Measurements from ENCODE around the gene SNRPF.

Gene SNRPF

DNA sequence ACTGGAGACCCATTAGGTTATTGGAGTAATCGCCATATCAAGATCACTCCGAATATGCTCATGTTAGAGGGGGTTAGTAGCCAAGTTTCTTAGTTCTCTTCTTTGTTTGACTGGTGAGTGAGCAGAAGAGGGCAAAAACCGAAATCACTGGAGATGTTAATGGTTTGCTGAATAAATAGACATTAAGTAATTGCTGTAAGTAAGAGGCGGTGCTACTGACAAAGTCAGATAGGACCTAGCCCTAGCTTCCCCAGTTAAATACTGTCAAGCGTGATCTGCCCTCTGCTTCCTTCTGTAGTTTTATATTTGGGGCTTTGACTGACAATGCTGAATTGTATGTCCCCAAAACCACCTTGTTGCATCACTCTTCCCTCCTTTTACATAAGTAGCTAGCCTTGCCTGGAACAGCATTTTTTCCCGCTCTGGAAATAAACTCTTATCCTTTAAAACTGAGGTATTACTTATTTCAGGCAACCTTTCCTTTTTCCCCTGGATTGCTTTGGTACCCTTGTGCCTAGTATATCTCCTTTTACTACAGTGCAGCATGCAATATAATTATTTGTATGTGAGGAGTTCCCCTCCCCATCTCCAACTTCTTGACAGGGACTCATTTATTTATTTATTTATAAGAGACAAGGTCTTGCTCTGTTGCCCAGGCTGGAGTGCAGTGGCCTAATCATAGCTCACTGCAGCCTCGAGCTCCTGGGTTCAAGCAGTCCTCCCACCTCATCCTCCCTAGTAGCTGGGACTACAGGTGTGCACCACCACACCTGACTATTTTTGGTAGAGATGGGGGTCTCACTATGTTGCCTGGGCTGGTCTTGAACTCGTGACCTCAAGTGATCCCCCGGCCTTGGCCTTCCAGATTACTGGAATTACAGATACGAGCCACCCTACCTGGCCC, 1.4 kb downstream of the SNRPF start:
- DNase-seq: no peak

DNA sequence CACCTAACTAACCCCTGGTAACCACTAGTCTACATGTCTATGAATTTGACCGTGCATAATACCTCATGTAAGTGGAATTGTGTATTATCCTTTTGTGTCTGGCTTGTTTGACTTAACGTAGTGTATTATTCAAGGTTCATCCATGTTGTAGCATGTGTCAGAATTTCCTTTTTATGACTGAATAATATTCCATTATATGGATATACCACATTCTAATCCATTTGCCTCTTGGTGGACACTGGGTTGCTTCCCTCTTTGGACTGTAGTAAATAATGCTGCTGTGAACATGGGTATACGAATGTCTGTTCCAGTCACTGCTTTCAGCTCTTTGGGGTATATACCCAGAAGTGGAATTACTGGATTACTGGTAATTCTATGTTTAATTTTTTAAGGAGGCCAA, 3.3 kb downstream of the SNRPF start:
- DNase-seq: no peak

DNA sequence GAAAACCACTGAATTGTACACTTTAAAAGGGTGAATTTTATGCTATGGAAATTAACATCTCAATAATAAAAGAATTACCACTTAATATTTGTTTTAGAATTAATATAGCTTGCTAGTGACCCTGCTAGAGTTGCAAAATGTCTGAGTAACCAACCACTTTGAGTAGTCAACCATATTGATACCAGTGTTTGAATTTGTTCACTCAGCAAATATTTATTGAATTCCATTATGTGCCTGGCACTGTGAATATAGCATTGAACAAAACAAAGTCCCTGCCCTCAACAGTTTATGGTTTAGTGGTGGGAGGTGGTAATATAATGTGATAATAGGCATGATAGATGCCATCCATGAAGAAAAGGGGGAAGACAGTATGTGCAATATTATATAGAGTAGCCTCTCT, 4.6 kb downstream of the SNRPF start:
- no peak for DNase-seq

DNA sequence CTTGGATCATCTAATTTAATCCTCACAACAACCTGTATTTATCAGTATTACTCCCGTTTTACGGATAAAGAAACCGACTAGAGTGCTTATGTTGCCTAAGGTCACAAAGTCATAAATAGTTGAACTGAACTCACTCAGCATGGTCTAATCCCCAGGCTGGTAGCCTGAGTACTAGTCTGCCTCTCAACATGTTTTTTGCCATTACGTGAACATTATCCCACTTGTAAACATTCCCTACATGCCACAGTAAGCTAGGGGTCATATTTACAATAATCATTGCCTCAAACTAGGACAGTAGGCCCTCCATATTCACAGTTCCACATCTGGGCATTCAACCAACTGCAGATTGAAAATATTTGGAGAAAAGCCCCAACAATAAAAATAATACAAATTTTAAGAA, 12.1 kb downstream of the SNRPF start:
- no peak for DNase-seq

DNA sequence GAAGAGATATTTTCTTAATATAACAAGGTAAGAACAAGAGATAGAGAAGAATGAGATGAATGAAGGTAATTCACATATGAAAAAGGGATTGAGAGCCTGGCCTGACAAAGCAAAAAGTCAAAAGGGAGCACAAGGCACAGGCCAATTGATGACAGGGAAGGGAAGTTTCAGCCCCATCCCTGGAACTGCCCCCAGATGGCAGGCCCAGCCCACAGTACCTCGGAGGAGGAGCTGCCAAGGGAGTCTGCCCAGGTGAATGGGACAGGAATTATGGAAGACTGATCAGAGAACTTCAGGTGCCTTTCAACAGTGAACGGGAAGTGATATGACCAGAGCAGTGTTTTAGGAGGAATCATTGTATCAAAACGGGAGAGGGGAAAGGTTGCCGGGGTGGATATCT, 15.7 kb downstream of the SNRPF start:
- DNase-seq: no peak

DNA sequence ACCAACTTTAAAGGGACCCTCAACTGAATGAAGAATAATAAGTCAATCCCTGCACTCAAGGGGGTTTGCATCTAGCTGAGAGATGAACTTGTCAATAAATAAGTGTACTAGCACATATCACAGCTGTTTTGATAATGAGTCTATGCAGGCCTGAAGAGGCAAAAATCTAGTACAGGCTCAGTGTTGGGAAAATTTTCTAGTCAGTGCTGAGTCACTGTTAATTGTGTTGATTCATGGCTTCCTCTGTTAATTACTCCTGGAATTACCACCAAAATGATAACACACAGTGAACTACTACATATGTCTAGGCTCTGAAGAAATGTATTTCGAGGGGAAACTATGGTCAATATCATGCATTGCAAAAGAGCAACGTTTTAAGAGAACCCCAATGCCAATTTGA, 18.9 kb downstream of the SNRPF start:
- no peak for DNase-seq

DNA sequence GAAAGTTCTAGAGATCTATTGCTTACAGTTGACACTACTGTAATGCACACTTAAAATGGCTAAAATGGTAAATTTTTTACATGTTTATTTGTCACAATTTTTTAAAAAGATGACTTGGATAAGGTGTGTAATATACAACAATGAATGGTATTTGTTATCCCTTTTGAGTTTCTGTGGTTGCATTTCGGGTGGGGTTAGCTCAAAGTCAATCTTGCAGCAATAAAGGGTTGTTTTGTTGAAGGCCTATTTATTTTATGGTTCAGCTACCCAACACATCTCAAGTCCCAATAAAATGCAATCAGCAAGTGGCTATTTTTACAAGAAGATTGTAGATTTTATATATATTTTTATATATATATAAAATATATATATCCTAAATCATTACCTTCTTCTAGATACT, 22.1 kb downstream of the SNRPF start:
- DNase-seq: no peak

DNA sequence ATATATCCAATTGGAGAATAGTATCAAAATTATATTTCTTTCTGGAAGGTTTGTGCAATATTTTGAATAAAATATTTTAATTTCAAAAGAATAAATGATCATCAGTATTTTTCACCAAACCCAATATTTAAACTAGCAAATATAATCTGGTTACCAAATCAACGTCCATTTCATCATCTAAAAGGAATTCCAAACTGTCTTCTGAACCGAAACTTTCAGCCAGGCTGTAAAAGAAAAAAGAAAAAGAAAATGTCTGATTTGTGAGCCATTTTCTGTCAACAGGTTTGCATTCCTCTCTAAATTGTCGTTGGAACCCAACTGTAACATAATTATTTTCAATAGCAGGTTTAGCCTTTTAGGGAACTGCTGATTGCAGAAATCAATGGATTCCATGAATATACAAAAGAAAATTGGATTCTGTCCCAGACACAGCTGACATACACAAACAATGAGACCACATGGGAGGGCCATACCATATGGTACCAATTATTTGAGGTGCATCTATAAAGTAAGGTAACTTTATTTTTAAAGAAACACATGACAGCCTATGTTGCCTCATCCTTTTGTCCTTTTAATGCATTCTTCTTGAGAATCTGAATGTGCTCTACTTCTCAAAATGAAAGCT, 22.7 kb downstream of the SNRPF start:
- DNase-seq: no peak

DNA sequence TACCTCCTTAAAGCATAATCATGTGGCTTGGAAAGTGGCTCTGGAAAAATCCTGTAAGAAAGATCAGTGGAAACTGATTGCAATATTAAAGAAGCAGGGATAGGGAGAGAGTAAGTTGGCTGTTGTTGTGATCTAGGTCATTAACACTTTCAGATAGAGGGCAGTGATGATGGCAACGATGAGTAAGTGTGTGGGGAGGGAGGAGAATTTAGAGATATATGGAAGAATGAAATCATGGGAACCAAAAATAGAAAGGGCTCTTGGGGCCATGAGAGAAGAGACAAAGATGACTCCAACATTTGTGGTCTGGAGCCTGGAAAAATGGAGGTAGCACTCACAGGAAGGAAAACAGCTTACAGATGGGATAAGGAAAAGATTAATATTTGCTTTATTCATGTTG, 23.3 kb downstream of the SNRPF start:
- DNase-seq: no peak

DNA sequence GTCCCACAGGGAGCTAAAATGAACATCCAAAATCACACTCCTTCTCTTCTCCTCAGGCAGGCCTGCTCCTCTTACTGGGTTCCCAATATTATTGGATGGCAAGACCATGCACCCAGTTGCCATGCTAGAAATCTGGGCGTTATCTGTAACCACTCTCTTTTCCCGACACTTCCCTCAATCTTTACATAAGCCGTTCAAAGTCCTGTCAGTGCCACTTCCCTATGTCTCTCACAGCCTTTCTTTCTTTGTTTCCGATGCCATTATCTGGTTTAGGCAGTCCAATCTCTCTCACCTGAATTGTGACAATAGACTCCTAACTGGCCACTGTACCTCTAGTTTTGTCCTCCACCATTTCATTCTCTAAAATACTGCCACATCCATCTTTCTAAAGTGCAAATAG, 24.1 kb downstream of the SNRPF start:
- DNase-seq: no peak

DNA sequence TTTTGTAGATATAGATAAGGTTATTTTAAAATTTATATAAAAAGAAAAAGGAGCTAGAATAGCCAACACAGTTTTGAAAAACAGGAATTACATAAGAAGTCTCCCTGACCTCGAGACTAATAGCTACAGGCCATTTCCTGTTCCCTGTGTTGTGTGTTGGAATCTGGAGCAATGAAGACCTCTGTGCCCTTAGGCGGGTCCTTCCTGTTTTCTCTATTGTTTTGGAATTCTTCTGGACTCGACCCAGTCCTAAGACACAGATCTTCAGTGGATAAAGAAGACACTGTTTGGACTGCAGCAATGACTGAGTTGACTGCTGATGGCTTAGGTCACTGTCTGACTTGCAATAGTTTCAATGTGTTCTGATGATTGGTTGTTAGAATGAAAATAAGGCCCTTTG, 26.2 kb downstream of the SNRPF start:
- DNase-seq: no peak

DNA sequence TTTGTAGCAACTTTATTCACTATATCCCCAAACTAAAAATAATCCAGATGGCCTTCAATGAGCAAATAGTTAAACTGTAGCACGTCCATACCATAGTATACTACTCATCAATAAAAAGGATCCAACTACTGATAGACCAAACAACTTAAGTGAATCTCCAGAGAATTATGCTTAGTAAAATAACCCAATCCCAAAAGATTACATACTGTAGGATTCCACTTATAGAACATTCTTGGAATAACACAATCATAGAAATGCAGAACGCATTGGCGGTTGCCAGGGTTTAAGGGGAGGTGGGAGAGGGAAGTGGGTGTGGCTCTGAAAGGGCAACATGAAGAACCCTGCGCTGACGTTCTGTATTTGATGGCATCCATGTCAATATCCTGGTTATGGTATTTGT, 28.6 kb downstream of the SNRPF start:
- DNase-seq: no peak

DNA sequence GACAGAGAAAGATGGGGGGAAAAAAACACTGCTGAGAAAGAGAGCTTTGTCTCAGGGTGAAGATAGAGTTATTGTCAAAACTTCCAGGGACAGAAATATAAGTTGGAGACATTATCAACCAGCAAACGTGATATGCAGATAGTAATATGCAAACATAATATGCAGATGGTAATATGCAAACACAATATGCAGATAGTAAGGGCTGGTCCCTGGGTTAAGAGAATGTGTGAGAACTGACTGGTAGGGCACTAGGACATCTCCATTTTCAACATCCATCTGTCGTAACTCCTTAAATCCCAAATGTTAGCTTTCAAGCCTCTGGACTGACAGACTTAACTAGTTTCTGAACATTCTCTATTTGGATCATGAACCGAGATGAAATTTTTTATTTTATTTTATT, 32.2 kb downstream of the SNRPF start:
- no peak for DNase-seq

DNA sequence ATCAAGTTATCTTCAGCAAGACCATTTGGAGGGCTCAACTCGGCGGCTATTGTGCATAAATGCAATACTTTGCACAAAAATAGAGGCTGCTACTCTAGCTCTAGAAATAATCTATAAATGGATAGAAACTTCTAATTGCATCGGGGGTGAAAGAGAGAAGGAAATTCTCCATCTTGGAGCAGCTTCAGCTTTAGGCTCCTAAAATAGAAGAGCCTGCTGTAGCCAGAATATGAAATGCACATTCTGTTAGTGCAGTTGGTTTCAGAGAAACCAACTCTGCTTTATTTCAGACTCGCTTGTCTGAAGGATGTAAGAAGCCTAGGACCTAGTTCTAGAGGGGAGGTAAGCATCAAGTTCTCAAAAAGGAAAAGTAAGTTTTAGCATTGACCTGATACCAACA, 38.1 kb downstream of the SNRPF start:
- DNase-seq: no peak

DNA sequence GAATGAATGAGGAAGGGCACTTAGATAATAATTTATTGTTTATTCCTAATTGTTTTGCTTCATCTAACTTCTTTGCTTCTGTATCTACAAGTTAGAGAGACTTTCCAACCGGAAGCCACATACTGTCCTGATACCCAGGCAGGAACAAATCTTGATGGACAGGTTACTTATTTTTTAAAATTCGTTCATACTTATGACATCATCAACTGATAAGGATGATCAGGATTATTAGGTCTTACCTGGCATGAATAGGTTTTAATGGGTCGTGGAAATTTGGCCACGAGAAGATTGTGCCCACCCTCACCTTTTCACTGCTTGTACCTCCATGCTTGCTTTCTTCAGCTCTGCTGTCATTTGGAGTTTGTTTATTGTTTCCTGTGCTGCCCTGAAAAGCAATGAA, 39.3 kb downstream of the SNRPF start:
- no peak for DNase-seq

DNA sequence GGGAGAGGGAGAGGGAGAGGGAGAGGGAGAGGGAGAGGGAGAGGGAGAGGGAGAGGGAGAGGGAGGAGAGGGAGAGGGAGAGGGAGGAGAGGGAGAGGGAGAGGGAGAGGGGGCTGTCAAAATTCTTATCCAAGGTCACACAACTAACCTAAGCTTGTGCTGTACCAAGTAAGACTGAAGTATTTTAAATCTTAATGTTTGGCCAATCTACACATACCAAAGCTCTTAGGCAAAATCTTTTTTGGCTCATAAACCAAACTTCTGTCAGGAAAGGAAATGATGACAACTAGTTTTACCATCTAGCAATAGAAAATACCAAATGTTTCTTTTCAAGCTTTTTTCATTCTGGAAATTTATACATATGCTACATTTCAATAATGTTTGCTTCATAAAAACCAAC, 49.8 kb downstream of the SNRPF start:
- no peak for DNase-seq

DNA sequence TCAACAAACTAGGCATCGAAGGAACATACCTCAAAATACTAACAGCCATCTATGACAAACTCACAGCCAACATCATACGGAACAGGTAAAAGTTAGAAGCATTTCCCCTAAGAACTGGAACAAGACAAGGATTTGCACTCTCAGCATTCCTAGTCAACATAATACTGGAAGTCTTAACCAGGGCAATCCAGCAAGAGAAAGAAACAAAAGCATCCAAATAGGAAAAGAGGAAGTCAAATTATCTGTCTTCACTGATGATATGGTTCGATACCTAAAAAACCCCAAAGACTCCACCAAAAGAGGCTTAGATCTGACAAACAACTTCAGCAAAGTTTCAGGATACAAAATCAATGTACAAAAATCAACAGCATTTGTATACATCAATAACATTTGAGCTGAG, 51.1 kb downstream of the SNRPF start:
- no peak for DNase-seq

Measured in T-helper 2 cell (primary cell).